MM.1S (cell line): Measurements from ENCODE around the gene RNF227.

Experiments
- EZH2 ChIP-seq: fragments of 300-600 bp; sonication (generic); optimal IDR thresholded peaks from 2 replicates; pipeline ENCODE3; 2017; ENCODE audit warnings: low read depth, mild to moderate bottlenecking, antibody characterized with exemption, low read length, mixed read lengths
- TF ChIP-seq, protein P1 (sequence below): fragments of 300-600 bp; sonication (generic); IDR thresholded peaks from 2 replicates; pipeline ENCODE4 v1.5.1; 2016; ENCODE audit warnings: antibody characterized with exemption, low read length, mixed read lengths

DNA sequence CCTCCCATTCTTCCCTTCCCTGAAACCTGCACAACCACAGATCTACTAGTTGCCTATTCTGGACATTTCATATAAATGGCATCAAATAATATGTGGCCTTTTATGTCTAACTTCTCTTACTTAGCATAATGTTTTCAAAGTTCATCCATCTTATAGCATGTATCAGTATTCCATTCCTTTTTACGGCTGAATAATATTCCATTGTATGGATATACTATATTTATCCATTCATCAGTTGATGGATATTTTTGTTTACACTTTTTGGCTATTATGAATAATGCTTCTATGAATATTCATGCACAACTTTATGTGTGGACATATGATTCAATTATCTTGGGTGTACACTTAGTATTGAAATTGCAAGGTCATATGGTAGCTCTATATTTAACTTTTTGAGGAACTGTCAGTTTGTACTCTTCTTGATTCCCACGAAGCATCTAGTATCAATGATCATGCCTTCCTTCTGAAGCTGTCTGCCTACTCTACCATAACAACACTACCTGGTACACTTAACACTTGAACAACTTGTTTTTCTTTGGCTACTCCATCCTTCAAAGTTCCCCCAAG, 40.2 kb downstream of the RNF227 start:
- TF ChIP-seq, protein P1, sequence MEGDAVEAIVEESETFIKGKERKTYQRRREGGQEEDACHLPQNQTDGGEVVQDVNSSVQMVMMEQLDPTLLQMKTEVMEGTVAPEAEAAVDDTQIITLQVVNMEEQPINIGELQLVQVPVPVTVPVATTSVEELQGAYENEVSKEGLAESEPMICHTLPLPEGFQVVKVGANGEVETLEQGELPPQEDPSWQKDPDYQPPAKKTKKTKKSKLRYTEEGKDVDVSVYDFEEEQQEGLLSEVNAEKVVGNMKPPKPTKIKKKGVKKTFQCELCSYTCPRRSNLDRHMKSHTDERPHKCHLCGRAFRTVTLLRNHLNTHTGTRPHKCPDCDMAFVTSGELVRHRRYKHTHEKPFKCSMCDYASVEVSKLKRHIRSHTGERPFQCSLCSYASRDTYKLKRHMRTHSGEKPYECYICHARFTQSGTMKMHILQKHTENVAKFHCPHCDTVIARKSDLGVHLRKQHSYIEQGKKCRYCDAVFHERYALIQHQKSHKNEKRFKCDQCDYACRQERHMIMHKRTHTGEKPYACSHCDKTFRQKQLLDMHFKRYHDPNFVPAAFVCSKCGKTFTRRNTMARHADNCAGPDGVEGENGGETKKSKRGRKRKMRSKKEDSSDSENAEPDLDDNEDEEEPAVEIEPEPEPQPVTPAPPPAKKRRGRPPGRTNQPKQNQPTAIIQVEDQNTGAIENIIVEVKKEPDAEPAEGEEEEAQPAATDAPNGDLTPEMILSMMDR = no peak
- TF ChIP-seq EZH2 = no peak
